Measurements from ENCODE around the gene DGAT2. TPM values are rescaled to one million over a fixed set of nuclear protein-coding genes. Genes with fewer than 3 reads are reported as not detected.

Gene DGAT2
- total and polyA plus RNA-seq, 4 donors = 57.2 to 152 (median 108) TPM

DNA sequence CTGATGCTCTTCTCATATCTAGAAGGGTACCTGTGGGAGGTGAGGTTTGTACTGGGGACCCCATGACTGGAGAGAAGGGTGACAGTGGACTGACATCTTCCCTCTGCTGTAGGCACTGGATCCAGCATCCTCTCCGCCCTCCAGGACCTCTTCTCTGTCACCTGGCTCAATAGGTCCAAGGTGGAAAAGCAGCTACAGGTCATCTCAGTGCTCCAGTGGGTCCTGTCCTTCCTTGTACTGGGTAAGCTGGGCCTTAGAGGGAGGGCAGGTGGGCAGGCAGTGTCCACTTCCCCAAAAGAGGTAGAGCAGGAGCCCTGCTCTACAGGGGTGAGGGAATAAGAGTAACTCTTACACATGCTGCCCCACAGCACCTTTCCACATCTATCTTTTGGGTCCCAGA lies 15.9 kb downstream of the DGAT2 start:
- Histone ChIP-seq H3K4me1 (ENCODE audit: control insufficient read depth in 4 of 4, insufficient read depth in 4 of 4, low read length in 3 of 4) (peaks cover 17 to 84% (median 76%) of the 10 kb centered on the region in 4 donors), H3K4me3 (ENCODE audit: low read depth in 1 of 3, low read length in 3 of 3) (no peak overlapping the region), H3K9me3 (ENCODE audit: control insufficient read depth in 4 of 4, low read length in 3 of 4) (no peaks in the 10 kb centered on the region), H3K9ac (ENCODE audit: low read depth in 1 of 2, low read length in 2 of 2) (no peak overlapping the region), H3K27me3 (ENCODE audit: control insufficient read depth in 4 of 4, insufficient read depth in 4 of 4, low read length in 3 of 4) (no peaks in the 10 kb centered on the region), H3K27ac (ENCODE audit: low read depth in 1 of 2, low read length in 2 of 2) (peak overlapping the region in 1 of 2 donors; percentile 29), H3K36me3 (ENCODE audit: control insufficient read depth in 4 of 4, insufficient read depth in 3 of 4, low read depth in 1 of 4, low read length in 3 of 4) (peaks cover 0 to 5% (median 2%) of the 10 kb centered on the region in 4 donors)
- TF ChIP-seq HNF4A (conservative IDR thresholded peaks at IDR 0.05) = no peak
- TF ChIP-seq, protein P1, sequence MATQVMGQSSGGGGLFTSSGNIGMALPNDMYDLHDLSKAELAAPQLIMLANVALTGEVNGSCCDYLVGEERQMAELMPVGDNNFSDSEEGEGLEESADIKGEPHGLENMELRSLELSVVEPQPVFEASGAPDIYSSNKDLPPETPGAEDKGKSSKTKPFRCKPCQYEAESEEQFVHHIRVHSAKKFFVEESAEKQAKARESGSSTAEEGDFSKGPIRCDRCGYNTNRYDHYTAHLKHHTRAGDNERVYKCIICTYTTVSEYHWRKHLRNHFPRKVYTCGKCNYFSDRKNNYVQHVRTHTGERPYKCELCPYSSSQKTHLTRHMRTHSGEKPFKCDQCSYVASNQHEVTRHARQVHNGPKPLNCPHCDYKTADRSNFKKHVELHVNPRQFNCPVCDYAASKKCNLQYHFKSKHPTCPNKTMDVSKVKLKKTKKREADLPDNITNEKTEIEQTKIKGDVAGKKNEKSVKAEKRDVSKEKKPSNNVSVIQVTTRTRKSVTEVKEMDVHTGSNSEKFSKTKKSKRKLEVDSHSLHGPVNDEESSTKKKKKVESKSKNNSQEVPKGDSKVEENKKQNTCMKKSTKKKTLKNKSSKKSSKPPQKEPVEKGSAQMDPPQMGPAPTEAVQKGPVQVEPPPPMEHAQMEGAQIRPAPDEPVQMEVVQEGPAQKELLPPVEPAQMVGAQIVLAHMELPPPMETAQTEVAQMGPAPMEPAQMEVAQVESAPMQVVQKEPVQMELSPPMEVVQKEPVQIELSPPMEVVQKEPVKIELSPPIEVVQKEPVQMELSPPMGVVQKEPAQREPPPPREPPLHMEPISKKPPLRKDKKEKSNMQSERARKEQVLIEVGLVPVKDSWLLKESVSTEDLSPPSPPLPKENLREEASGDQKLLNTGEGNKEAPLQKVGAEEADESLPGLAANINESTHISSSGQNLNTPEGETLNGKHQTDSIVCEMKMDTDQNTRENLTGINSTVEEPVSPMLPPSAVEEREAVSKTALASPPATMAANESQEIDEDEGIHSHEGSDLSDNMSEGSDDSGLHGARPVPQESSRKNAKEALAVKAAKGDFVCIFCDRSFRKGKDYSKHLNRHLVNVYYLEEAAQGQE (IDR thresholded peaks at IDR 0.05) = no peak
- TF ChIP-seq YY1 (IDR thresholded peaks at IDR 0.05) = no peak
- no peak for TF ChIP-seq RAD21 (IDR thresholded peaks at IDR 0.05)
- no peak for TF ChIP-seq TAF1 (conservative IDR thresholded peaks at IDR 0.05)
- TF ChIP-seq SP1 (IDR thresholded peaks at IDR 0.05) = no peak
- TF ChIP-seq RXRA (IDR thresholded peaks at IDR 0.05) = no peak
- TF ChIP-seq FOXA2 (IDR thresholded peaks at IDR 0.05) = no peak
- TF ChIP-seq, protein P2, sequence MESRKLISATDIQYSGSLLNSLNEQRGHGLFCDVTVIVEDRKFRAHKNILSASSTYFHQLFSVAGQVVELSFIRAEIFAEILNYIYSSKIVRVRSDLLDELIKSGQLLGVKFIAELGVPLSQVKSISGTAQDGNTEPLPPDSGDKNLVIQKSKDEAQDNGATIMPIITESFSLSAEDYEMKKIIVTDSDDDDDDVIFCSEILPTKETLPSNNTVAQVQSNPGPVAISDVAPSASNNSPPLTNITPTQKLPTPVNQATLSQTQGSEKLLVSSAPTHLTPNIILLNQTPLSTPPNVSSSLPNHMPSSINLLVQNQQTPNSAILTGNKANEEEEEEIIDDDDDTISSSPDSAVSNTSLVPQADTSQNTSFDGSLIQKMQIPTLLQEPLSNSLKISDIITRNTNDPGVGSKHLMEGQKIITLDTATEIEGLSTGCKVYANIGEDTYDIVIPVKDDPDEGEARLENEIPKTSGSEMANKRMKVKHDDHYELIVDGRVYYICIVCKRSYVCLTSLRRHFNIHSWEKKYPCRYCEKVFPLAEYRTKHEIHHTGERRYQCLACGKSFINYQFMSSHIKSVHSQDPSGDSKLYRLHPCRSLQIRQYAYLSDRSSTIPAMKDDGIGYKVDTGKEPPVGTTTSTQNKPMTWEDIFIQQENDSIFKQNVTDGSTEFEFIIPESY (IDR thresholded peaks at IDR 0.05) = no peak
- TF ChIP-seq EGR1 (IDR thresholded peaks at IDR 0.05; ENCODE audit: low read depth in 2 of 2) = no peak
- TF ChIP-seq FOXA1 (IDR thresholded peaks at IDR 0.05) = no peak
- TF ChIP-seq, protein P3, sequence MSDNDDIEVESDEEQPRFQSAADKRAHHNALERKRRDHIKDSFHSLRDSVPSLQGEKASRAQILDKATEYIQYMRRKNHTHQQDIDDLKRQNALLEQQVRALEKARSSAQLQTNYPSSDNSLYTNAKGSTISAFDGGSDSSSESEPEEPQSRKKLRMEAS (IDR thresholded peaks at IDR 0.05) = no peak
- DNase-seq (ENCODE audit: low spot score) = no peak
- 94% methylated on average over 1 of the region's 1 CpG for WGBS

DNA sequence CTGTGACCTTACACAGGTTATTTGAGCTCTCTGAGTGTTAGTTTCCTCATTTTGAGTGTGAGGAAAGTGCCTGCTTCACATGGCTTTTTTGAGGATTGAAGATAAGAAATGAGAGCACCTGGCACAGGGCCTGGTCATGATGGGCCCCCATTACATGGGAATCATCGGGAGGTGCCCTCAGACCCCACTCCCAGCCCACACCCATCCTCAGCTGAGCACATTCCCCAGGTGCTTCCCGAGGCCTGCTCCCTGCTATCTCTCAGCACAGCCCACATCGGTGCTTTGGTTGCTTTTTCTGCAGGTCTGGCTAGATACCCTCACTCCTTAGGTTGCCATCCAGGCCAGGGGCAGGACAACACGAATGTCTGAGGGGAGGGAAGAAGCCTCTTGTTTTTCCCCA lies 16.6 kb downstream of the DGAT2 start:
- DNase-seq (ENCODE audit: low spot score) = no peak
- no peaks in the 10 kb centered on the region for H3K27me3 ChIP-seq (ENCODE audit: control insufficient read depth in 4 of 4, insufficient read depth in 4 of 4, low read length in 3 of 4)
- H3K9me3 ChIP-seq (ENCODE audit: control insufficient read depth in 4 of 4, low read length in 3 of 4) = no peaks in the 10 kb centered on the region
- no peak overlapping the region for H3K9ac ChIP-seq (ENCODE audit: low read depth in 1 of 2, low read length in 2 of 2)
- H3K36me3 ChIP-seq (ENCODE audit: control insufficient read depth in 4 of 4, insufficient read depth in 3 of 4, low read depth in 1 of 4, low read length in 3 of 4) = peaks cover 0 to 8% (median 3%) of the 10 kb centered on the region in 4 donors
- 76% methylated on average over 4 of the region's 4 CpGs for WGBS
- TF ChIP-seq NR2F2 (IDR thresholded peaks at IDR 0.05) = no peak
- no peak for TF ChIP-seq RXRA (IDR thresholded peaks at IDR 0.05)
- TF ChIP-seq, protein P4, sequence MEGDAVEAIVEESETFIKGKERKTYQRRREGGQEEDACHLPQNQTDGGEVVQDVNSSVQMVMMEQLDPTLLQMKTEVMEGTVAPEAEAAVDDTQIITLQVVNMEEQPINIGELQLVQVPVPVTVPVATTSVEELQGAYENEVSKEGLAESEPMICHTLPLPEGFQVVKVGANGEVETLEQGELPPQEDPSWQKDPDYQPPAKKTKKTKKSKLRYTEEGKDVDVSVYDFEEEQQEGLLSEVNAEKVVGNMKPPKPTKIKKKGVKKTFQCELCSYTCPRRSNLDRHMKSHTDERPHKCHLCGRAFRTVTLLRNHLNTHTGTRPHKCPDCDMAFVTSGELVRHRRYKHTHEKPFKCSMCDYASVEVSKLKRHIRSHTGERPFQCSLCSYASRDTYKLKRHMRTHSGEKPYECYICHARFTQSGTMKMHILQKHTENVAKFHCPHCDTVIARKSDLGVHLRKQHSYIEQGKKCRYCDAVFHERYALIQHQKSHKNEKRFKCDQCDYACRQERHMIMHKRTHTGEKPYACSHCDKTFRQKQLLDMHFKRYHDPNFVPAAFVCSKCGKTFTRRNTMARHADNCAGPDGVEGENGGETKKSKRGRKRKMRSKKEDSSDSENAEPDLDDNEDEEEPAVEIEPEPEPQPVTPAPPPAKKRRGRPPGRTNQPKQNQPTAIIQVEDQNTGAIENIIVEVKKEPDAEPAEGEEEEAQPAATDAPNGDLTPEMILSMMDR (IDR thresholded peaks at IDR 0.05; ENCODE audit: low read depth, low read length, missing input control) = no peak
- no peak for TF ChIP-seq FOXA1 (IDR thresholded peaks at IDR 0.05)
- TF ChIP-seq FOXA2 (IDR thresholded peaks at IDR 0.05) = no peak
- peak overlapping the region in 1 of 2 donors; percentile 29 for H3K27ac ChIP-seq (ENCODE audit: low read depth in 1 of 2, low read length in 2 of 2)
- H3K4me1 ChIP-seq (ENCODE audit: control insufficient read depth in 4 of 4, insufficient read depth in 4 of 4, low read length in 3 of 4) = peaks cover 15 to 83% (median 75%) of the 10 kb centered on the region in 4 donors
- no peak overlapping the region for H3K4me3 ChIP-seq (ENCODE audit: low read depth in 1 of 3, low read length in 3 of 3)

Measured in liver (tissue), 9 donors.